GM12878 (cell line): ENCODE results near the gene SF3A1. TPM values are rescaled to one million over a fixed set of nuclear protein-coding genes. Genes with fewer than 3 reads are reported as not detected.

Experiments
- ATAC-seq: fragments of 200-7000 bp; cut with Tn5 transposase; 3 replicates; pipeline ENCODE4 v1.9.1; 2020; ENCODE audit warnings: mild to moderate bottlenecking, moderate library complexity
- Bru-seq: library from RNA; stranded (reverse); fragments of 400-500 nt; gene quantifications from one replicate; lab custom pipeline; 2021; lab: Mats Ljungman, UMichigan
- BruChase-seq, 2 experiments: library from RNA; stranded (reverse); fragments of 400-500 nt; gene quantifications; one replicate each; lab custom pipeline; 2021; lab: Mats Ljungman, UMichigan
- BruUV-seq: library from RNA; stranded (reverse); fragments of 400-500 nt; replicated peaks from 2 replicates; lab custom pipeline; 2021; lab: Mats Ljungman, UMichigan
- CTCF ChIA-PET: fragments of 300-600 bp; sonication (Branson Sonifier 250); formaldehyde crosslinking; extraction: SDS; loops from one replicate; lab custom pipeline; 2021; ENCODE audit warnings: inconsistent platforms; lab: Yijun Ruan, JAX
- POLR2A ChIA-PET: fragments of 350-600 bp; formaldehyde crosslinking; extraction: SDS; loops from one replicate; lab custom pipeline; 2021; ENCODE audit warnings: inconsistent platforms; lab: Charles Lee
- RAD21 ChIA-PET: fragments of 300-600 bp; sonication (Branson Sonifier 250); formaldehyde crosslinking; loops from one replicate; lab custom pipeline; 2023; ENCODE audit warnings: antibody characterized with exemption; ENCODE audit not compliant: unreplicated experiment; lab: Charles Lee
- SMC1A ChIA-PET: fragments of 300-600 bp; sonication (Branson Sonifier 250); formaldehyde crosslinking; loops from one replicate; lab custom pipeline; 2023; ENCODE audit not compliant: unreplicated experiment, uncharacterized antibody; lab: Charles Lee
- DNase-seq: peaks from one replicate; pipeline ENCODE4 v3.0.0-alpha.2; 2011; ENCODE audit warnings: low read depth, low spot score
- FAIRE-seq: peaks from 3 replicates; lab custom pipeline; 2011; peaks lifted over from hg19 to GRCh38; lab: Jason Lieb, UNC
- H2AFZ ChIP-seq: 2 replicates; pipeline ENCODE4 v1.6.0; 2011; ENCODE audit warnings: low read depth, low read length, control low read depth; ENCODE audit not compliant: control insufficient read depth
- H3K27ac ChIP-seq: 2 replicates; pipeline ENCODE4 v1.5.1; 2011; ENCODE audit warnings: control low read depth; ENCODE audit not compliant: control insufficient read depth, insufficient read depth
- H3K27me3 ChIP-seq, 2 experiments: replicated peaks in 1 of 2; 2 replicates each; pipeline versions ENCODE4 v1.6.0 to v1.6.1; 2011; ENCODE audit warnings: low read length in 1 of 2; ENCODE audit not compliant: control insufficient read depth in 2 of 2, insufficient read depth in 2 of 2
- H3K36me3 ChIP-seq, 2 experiments: 2 replicates each; pipeline ENCODE4 v1.5.1; 2011; ENCODE audit warnings: low read length in 1 of 2; ENCODE audit not compliant: control insufficient read depth in 2 of 2, insufficient read depth in 2 of 2
- H3K4me1 ChIP-seq: 2 replicates; pipeline ENCODE4 v1.6.1; 2011; ENCODE audit warnings: mild to moderate bottlenecking, low read length, moderate library complexity, mixed read lengths; ENCODE audit not compliant: control insufficient read depth, insufficient read depth
- H3K4me2 ChIP-seq: 2 replicates; pipeline ENCODE4 v1.6.0; 2011; ENCODE audit warnings: control low read depth; ENCODE audit not compliant: control insufficient read depth, insufficient read depth
- H3K4me3 ChIP-seq: fragments of 200-600 bp; sonication (generic); 2 replicates; pipeline ENCODE4 v1.5.1; 2016
- H3K79me2 ChIP-seq: 2 replicates; pipeline ENCODE4 v1.6.0; 2011; ENCODE audit warnings: low read length; ENCODE audit not compliant: control insufficient read depth, insufficient read depth
- H3K9ac ChIP-seq: 2 replicates; pipeline ENCODE4 v1.8.0; 2011; ENCODE audit warnings: low read length, control low read depth, mixed read lengths; ENCODE audit not compliant: control insufficient read depth, insufficient read depth
- H3K9me3 ChIP-seq: replicated peaks from 3 replicates; pipeline ENCODE4 v1.5.1; 2011; ENCODE audit warnings: mild to moderate bottlenecking, low read length; ENCODE audit not compliant: control insufficient read depth, insufficient read depth
- H4K20me1 ChIP-seq: 2 replicates; pipeline ENCODE4 v1.6.0; 2011; ENCODE audit not compliant: control insufficient read depth, insufficient read depth
- HDGF ChIP-seq: fragments of 450-650 bp; IDR thresholded peaks from 2 replicates; pipeline ENCODE4 v1.6.1; 2016; ENCODE audit warnings: antibody characterized with exemption
- IRF3 ChIP-seq: fragments of 450-650 bp; IDR thresholded peaks from 2 replicates; pipeline ENCODE4 v1.6.1; 2014; ENCODE audit warnings: mild to moderate bottlenecking
- JUNB ChIP-seq: IDR thresholded peaks from 2 replicates; pipeline ENCODE4 v1.6.1; 2016; ENCODE audit warnings: antibody characterized with exemption, mild to moderate bottlenecking
- NBN ChIP-seq: fragments of 450-650 bp; IDR thresholded peaks from 2 replicates; pipeline ENCODE4 v1.6.1; 2016
- SUZ12 ChIP-seq: fragments of 200-600 bp; sonication (generic); IDR thresholded peaks from one replicate; pipeline ENCODE4 v1.6.1; 2018; ENCODE audit warnings: antibody characterized with exemption, mild to moderate bottlenecking; ENCODE audit not compliant: unreplicated experiment
- TCF7 ChIP-seq: IDR thresholded peaks from 2 replicates; pipeline ENCODE4 v1.6.1; 2014; ENCODE audit warnings: antibody characterized with exemption, borderline replicate concordance
- USF1 ChIP-seq: IDR thresholded peaks from 2 replicates; pipeline ENCODE4 v1.6.1; 2011; ENCODE audit warnings: borderline replicate concordance, low read depth, mild to moderate bottlenecking, moderate library complexity, mixed read lengths, low read length; ENCODE audit not compliant: insufficient read depth; ENCODE audit errors: extremely low read length
- WRNIP1 ChIP-seq: IDR thresholded peaks from 2 replicates; pipeline ENCODE4 v1.6.1; 2011; ENCODE audit warnings: low read depth, low read length, improper control_type of control experiment, borderline replicate concordance
- ZBED1 ChIP-seq: IDR thresholded peaks from 2 replicates; pipeline ENCODE4 v1.6.1; 2016; ENCODE audit warnings: borderline replicate concordance
- WGBS: methylation state at CpG from one replicate; pipeline ENCODE4 v1.1.6; 2016; ENCODE audit warnings: low lambda C conversion rate; ENCODE audit not compliant: insufficient replicate concordance, insufficient coverage; ENCODE audit errors: missing lambda C conversion rate; 5-methylcytosine and 5-hydroxymethylcytosine counted together
- in situ Hi-C: fragments of 300-500 bp; cut with MboI; formaldehyde crosslinking; loops from 9 replicates; pipeline ENCODE4 v1.14.3; 2018; ENCODE audit warnings: mixed read lengths
- intact Hi-C: fragments of 100-400 bp; cut with micrococcal nuclease; formaldehyde crosslinking; loops from one replicate; pipeline ENCODE4 v1.14.2; 2022; ENCODE audit not compliant: unreplicated experiment
- long read RNA-seq, 2 experiments: library from polyadenylated mRNA; unstranded; transcript quantifications; one replicate each; pipeline ENCODE4 v2.0.0, GENCODE V29; 2019 to 2020
- polyA minus RNA-seq, 3 experiments: library from RNA; depleted of rRNA, polyadenylated mRNA; stranded (reverse); fragments of >200 nt; gene quantifications; 2 replicates each; pipeline ENCODE4 v1.2.3, GENCODE V29; 2011
- polyA plus RNA-seq, 11 experiments: library from polyadenylated mRNA; depleted of rRNA in 4 of 11; unstranded in 6 of 11; stranded (reverse) in 5 of 11; fragments of >200 nt; fragmentation: Nextera tagmentation in 4 of 11; fragmentation: Illumina TruSeq in 1 of 11; extraction: Ambion mirVana in 4 of 11; extraction: Trizol in 1 of 11; gene quantifications; 1 replicate in 1 of 11; 2 replicates in 10 of 11; pipeline versions ENCODE4 v1.2.1 to v1.2.3, GENCODE V29; 2011 to 2016; ENCODE audit warnings: inconsistent platforms in 2 of 11, missing spikeins in 2 of 11, low read depth in 1 of 11
- total RNA-seq, 4 experiments: library from RNA; depleted of rRNA in 3 of 4; stranded (reverse); fragments of >200 nt in 3 of 4; fragmentation: Illumina TruSeq in 1 of 4; extraction: Trizol in 1 of 4; gene quantifications; 2 replicates each; pipeline versions ENCODE4 v1.2.1 to v1.2.3, GENCODE V29; 2013 to 2021
- TF ChIP-seq, protein P1 (sequence below): IDR thresholded peaks from 2 replicates; pipeline ENCODE4 v1.6.1; 2011; ENCODE audit warnings: low read depth, low read length, improper control_type of control experiment, borderline replicate concordance

The SF3A1 gene, protein sequence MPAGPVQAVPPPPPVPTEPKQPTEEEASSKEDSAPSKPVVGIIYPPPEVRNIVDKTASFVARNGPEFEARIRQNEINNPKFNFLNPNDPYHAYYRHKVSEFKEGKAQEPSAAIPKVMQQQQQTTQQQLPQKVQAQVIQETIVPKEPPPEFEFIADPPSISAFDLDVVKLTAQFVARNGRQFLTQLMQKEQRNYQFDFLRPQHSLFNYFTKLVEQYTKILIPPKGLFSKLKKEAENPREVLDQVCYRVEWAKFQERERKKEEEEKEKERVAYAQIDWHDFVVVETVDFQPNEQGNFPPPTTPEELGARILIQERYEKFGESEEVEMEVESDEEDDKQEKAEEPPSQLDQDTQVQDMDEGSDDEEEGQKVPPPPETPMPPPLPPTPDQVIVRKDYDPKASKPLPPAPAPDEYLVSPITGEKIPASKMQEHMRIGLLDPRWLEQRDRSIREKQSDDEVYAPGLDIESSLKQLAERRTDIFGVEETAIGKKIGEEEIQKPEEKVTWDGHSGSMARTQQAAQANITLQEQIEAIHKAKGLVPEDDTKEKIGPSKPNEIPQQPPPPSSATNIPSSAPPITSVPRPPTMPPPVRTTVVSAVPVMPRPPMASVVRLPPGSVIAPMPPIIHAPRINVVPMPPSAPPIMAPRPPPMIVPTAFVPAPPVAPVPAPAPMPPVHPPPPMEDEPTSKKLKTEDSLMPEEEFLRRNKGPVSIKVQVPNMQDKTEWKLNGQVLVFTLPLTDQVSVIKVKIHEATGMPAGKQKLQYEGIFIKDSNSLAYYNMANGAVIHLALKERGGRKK
- total RNA-seq (2013; cell fraction: nucleolus; rRNA removed): 108 and 121 TPM in 2 replicates
- total RNA-seq (2014; rRNA removed): 47.1 and 56.1 TPM in 2 replicates
- 14.9 and 16.9 TPM in 2 replicates for total RNA-seq (2014; rRNA removed; fragmentation: Illumina TruSeq; extraction: Trizol)
- total RNA-seq (2021): 222 and 239 TPM in 2 replicates
- polyA plus RNA-seq (2011; ENCODE audit: low read depth): 32.3 TPM
- 7.8 and 28.1 TPM in 2 replicates for polyA plus RNA-seq (2011; rRNA removed)
- polyA plus RNA-seq (2011; cell fraction: cytosol; rRNA removed): 20.4 and 35.7 TPM in 2 replicates
- polyA plus RNA-seq (2011; cell fraction: nucleus; rRNA removed): 51.1 and 94.1 TPM in 2 replicates
- 64.7 and 99.8 TPM in 2 replicates for polyA plus RNA-seq (2012)
- 44.7 and 78.9 TPM in 2 replicates for polyA plus RNA-seq (2014; fragmentation: Illumina TruSeq; extraction: Trizol)
- 10 to 100 TPM; 10.4 to 13.4 TPM for polyA plus RNA-seq (2014; fragmentation: Nextera tagmentation; extraction: Ambion mirVana)
- polyA plus RNA-seq (2014; rRNA removed): 35.8 and 63.6 TPM in 2 replicates
- 100 to 1,000 TPM; 170 to 190 TPM for polyA plus RNA-seq (2016; fragmentation: Nextera tagmentation; extraction: Ambion mirVana)
- 50.6 and 52.5 TPM in 2 replicates for polyA minus RNA-seq (2011; rRNA and poly(A)+ RNA removed)
- 50.0 and 80.6 TPM in 2 replicates for polyA minus RNA-seq (2011; cell fraction: cytosol; rRNA and poly(A)+ RNA removed)
- 41.3 and 62.6 TPM in 2 replicates for polyA minus RNA-seq (2011; cell fraction: nucleus; rRNA and poly(A)+ RNA removed)
- percentile 89 among the genes with signal in this experiment for Bru-seq, nascent RNA
- percentile 92 among the genes with signal in this experiment for BruChase-seq, experiment 1, labeled RNA remaining after a 6-hour chase
- percentile 90 among the genes with signal in this experiment for BruChase-seq, experiment 2, labeled RNA remaining after a 2-hour chase
- long read RNA-seq, experiment 1, full-length matches to known transcripts: 11 of 17 reads
- long read RNA-seq, experiment 1, partial matches to known transcripts: 3 of 17 reads
- long read RNA-seq, experiment 1, other reads (novel, unspliced or antisense): 3 of 17 reads
- long read RNA-seq, experiment 2, partial matches to known transcripts: 3 of 20 reads
- long read RNA-seq, experiment 2, other reads (novel, unspliced or antisense): 17 of 20 reads

DNA sequence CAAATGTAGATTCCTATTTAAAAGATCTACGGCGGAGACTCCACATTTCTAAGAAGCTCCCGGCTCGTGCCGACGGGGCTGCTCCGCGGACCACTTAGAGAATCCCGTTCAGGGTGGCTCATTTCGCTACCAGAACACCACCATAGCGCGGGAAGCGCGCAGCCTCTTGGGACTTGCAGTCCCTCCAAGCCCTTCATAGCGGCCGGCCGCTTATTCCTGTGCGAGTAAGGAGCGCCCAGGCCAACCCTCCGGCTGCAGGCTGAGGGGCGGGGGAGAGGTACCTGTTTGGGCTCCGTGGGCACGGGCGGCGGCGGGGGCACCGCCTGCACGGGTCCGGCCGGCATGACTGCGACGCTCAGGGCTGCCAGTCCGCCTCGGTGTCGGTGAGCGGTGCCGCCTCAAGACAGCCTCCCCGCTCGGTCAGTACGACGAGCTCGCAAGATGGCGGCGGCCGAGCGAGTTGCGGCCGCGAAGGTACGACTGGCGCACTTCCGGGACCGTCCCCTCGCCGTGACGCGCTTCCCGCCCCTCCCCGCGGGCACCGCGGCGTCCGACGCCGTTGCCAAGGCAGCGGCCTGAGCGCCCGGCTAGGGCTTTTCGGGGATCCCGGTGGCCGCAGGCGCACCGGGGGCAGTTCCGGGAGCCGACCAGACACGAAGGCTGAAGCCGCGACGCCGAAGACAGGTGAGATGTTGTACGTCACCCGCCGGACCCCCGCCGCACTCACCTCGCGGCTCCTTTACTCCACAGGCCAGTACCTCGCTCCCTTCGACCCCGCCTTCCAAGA lies at the start of gene SF3A1, which contains the start of gene CCDC157:
SF3A1 (minus strand) TSS at position 446 of the 787 bp plus-strand sequence; CDS start at position 344, 102 bp downstream.
CCDC157 (plus strand) TSS at position 559 of the 787 bp plus-strand sequence. CDS start 8,994 bp downstream, outside the sequence.
- in situ Hi-C loops (no loop called here), intact Hi-C loops (loop anchor here (2.0 kb wide), 1 partner anchor 68 kb away; the partner anchor contains the start of gene CASTOR1)
- Histone ChIP-seq H3K9ac (peak within 1 kb of the TSS; percentile 96), H3K4me1 (0 out of 2 replicates have a peak, but pooled peaks cover 5% of the 10 kb centered on the region), H2AFZ (peak within 1 kb of the TSS; percentile 88), H3K9me3 (no peaks in the 10 kb centered on the region), H3K79me2 (peaks cover 44% of the 10 kb centered on the region), H3K4me2 (peak within 1 kb of the TSS; percentile 91), H3K4me3 (peak within 1 kb of the TSS; percentile 92), H3K36me3 (peaks cover 8 to 12% of the 10 kb centered on the region in 2 experiments), H3K27ac (peak within 1 kb of the TSS; percentile 92), H4K20me1 (no peaks in the 10 kb centered on the region), H3K27me3 (no peaks in the 10 kb centered on the region)
- CTCF ChIA-PET: interaction anchor here (0.6 to 1.8 kb wide), 8 partner anchors 30 to 278 kb away, joined by 3 to 23 read pairs (median 3); partner anchors contain the start of genes CASTOR1 and TBC1D10A
- POLR2A ChIA-PET: interaction anchor here (0.6 to 5.7 kb wide), 11 partner anchors 9 to 68 kb away, joined by 3 to 35 read pairs (median 4); partner anchors contain the start of gene TBC1D10A
- FAIRE-seq (no peak), ATAC-seq (peak; percentile 96), DNase-seq (peak; percentile 56)
- no TSS peak for BruUV-seq
- RAD21 ChIA-PET: interaction anchor here (0.6 to 2.0 kb wide), 12 partner anchors 12 to 68 kb away, joined by 3 to 16 read pairs (median 4); partner anchors contain the start of genes CASTOR1 and TBC1D10A
- WGBS: 1% methylated on average over 91 of the region's 91 CpGs
- SMC1A ChIA-PET: interaction anchor here (0.6 to 1.8 kb wide), 8 partner anchors 28 to 1933 kb away, joined by 3 to 10 read pairs (median 3); no protein-coding TSS in a partner anchor
- TF ChIP-seq IRF3 (no peak), NBN (peak; percentile 67; the same call in 1 of the 2 replicates), ZBED1 (no peak), WRNIP1 (no peak), JUNB (peak; percentile 61), HDGF (no peak), SUZ12 (no peak), TCF7 (no peak), USF1 (no peak)
- TF ChIP-seq, protein P1, sequence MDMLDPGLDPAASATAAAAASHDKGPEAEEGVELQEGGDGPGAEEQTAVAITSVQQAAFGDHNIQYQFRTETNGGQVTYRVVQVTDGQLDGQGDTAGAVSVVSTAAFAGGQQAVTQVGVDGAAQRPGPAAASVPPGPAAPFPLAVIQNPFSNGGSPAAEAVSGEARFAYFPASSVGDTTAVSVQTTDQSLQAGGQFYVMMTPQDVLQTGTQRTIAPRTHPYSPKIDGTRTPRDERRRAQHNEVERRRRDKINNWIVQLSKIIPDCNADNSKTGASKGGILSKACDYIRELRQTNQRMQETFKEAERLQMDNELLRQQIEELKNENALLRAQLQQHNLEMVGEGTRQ: no peak
